GM19372 (cell line): ENCODE data around the gene ACVR1B.

Experiments used
- ATAC-seq: cut with Tn5 transposase; IDR thresholded peaks from one replicate; pipeline ENCODE4 v1.9.1; 2021; ENCODE audit warnings: mild to moderate bottlenecking, low read depth, moderate library complexity; ENCODE audit not compliant: unreplicated experiment

The ACVR1B gene

GRCh38 chr12:51942501-51943000 lies 8.9 kb upstream of the ACVR1B start:
- no peak for ATAC-seq

- ATAC-seq: no peak
Measured at GRCh38 chr12:51943346-51943745, 8.2 kb upstream of the ACVR1B start.

DNA sequence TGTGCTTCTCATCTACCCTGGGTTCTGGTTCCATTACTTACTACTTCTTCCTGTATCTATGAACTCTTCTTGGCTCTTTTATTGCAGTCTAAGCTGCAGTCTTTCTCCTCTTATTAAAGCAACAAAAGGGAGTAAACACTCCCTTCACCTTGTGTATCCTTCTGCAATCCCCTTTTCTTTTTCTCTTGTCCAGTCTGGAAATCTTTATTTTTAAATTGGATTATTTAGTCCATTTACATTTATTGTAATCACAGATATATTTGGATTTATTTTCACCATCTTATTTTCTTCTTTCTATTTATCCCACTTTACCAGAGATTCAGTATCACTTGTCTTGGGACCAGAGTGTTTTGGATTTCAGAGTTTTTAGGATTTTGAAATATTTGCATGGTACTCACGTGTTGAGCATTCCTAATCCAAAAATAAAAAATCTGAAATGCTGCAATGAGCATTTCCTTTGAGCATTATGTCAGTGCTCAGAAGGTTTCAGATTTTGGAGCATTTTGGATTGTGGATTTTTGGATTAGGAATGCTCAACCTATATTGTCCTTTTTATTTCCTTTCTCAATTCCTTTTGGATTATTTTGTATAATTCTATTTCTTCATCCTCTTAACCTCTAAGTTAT lies 6.8 kb upstream of the ACVR1B start:
- no peak for ATAC-seq

DNA sequence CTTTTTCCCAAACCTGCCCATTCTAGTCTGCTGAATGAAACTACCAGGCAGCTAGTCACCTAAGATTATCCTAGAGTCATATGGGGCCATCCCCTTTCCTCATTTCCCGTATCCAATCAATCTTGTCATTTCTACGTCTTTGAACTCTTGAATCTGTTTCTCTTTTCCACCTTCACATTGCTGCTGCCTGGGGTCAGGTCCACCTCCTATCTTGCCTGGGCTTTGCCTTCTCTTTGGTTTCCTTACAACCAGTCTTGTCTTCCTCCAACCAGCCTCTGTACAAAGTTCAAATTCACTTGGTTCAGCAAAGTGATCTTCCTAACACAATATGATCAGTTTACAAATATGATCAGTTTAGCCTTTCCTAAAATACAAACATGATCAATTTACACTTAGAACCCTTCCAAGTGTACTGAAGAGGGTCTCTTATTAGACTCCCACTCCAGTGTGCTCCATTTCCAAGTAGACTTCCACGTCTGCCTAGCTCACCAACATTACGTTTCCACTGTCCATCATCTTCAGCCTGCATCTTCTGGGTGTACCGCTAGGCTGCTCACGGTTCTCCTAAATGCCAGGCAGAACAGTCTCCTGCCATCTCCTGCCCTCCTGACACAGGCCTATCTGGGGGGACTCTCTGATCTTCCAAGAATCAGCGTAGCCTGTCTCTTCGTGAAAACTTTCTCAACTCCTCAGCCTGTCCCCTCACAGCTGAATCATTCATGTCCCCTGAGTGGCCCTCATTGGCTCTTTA lies 4.1 kb upstream of the ACVR1B start:
- no peak for ATAC-seq

DNA sequence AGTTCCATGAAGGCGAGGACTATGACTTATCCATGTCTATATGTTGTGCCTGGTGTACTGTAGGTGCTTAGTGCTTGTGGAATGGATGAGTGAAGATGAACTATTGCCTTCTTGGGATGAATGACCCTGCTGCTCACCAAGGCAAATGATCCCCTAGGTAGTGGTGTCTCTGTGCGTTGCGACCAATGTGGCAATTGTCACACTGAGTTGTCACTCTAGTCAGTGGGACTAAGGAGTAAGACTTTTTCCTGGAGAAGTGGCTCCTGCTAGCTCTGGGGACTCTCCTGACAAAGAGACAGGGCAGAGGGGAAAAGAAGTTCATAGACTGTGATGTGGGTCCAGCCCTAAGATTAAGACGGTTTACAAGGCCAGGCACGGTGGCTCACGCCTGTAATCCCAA lies 3.4 kb upstream of the ACVR1B start:
- ATAC-seq: no peak

GRCh38 chr12:51949342-51950030 lies 2.0 kb upstream of the ACVR1B start:
- no peak for ATAC-seq

DNA sequence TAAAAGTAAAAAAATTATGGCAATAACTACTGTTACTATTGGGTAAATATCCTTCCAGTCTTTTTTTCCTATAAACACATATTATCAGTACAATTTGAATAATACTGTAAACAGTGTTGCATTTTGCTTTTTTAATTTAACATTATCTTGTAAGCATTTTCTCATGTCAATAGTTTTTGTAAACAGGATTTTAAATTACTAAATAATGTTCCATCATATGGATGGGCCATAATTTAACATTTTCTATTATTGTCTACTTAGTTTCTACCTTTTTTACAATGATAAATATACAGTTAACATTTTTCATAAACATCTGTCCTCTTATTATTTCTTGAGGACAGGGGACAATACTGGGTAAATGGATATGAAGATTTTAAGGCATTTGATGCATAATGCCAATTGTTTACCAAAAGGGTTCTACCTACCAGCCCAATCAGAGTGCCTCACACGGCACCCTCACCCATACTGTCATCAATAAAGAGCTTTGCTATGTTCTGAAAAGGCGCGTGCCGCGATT lies 759 bp upstream of the ACVR1B start:
- no peak for ATAC-seq

DNA sequence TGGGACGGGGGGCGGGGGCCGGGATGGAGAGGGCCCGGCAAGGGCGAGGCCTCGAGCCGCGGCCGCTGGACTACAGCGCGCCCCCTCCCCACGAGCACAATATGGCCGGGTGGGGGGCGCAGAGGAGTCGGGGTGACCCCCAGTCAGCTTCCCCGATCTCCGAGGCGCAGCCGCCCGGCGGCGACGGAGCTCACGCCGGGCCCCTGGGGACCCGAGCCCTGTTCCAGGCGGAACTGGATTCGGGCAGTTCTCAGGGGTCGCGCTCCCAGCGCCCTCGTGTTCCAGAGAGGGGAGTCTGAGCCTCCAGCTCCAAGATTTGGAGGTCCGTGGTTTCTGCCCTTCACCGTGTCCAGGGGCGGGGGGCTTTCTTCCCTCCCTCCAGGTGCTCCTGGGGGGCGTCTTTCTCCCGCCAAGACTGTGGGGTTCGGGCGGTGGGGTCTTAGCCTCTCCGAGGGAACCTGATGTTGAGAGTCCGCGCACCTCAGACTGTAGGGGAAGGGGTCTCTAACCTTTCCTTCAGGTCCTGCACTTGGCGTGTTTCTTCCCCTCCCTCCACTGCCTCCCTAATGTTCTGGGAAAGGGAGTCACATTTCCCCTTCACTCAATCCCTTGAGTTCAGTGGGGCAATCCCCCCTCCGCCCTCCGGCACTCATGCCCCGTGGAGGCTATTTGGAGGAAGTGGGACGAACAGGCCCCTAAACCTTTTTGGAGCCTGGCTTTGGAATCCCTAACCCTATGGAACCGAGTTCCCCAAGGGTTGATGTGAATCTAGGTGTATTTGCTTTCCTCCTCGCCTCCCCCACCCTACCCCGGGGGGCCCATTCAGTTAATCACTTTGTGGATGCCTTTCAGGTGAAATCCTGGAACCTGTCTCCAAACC lies 584 bp downstream of the ACVR1B start:
- no peak for ATAC-seq

GRCh38 chr12:51953089-51953488 lies 1.6 kb downstream of the ACVR1B start:
- no peak for ATAC-seq

- ATAC-seq: no peak
Measured at GRCh38 chr12:51953864-51954263, 2.4 kb downstream of the ACVR1B start.

- ATAC-seq: no peak
Measured at GRCh38 chr12:51954561-51955361, 3.3 kb downstream of the ACVR1B start.

DNA sequence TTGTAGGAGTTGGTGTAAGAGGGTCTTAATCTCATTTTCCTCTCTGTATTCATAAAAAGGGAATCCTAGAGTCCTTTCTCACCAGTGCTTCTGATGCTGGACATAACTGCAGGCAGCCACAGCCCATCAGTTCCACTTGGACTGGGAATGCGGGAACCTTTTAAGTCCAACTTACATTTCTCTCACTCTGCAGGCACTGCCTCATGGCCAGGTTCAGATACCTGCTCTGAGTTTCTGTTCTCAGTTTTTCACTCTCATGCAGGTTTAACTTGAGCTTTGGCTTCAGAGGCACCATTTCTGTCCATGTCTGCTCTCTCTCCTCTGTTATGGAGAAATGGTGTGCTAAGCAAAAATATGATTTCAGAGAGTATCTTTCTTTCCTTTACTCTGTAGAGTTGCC lies 4.2 kb downstream of the ACVR1B start:
- no peak for ATAC-seq

- ATAC-seq: no peak
Measured at GRCh38 chr12:51958542-51958941, 7.0 kb downstream of the ACVR1B start.

DNA sequence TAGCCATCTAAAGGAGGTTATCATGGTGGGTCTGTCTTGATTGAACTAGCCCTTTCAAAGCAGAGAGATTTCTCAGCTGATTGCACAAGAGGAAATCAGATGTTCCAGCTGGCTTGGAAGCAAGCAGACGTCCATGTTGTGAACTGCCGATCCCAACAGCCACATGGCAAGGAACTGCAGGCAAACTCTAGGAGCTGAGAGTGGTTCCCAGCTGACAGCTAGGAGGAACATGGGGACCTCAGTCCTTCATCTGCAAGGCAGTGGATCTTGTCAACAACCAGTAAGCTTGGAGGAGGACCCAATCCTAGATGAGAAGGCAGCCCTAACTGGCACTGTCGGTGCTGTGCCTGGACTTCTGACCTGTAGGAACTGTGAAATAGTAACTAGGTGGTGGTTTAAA lies 7.7 kb downstream of the ACVR1B start:
- ATAC-seq: no peak

DNA sequence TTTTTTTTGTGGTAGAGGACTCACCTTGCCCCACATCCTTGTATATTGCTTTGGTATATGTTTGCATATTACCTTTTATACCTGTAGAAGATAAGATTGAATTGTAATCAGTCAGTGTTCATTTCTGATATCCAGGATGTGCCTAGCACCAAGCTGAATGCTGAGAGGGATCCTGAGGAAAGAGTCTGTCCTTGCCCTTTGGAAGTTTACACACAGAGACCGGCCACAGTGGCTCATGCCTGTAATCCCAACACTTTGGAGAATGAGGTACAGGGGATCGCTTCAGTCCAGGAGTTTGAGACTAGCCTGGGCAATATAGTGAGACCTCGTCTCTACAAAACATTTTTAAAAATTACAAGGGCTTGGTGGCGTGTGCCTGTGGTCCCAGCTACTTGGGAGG lies 8.4 kb downstream of the ACVR1B start:
- no peak for ATAC-seq

DNA sequence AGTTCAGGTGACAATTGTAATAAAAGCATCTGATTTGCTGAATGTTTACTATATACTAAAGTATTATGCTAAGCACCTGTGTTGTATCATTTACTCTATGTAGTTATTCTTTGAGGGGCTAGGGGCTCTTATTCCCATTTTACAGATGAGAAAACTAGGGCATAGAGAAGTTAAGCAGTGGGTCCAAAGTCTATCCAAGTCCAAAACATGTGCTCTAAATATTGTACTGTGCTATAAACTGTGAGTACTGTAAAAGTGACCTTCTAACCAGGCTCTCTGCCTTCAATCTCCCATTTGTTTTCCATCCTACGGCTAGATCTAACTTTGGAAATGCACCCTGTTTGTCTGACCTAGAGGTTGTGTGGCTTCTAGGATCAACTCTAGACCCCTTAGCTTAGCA lies 9.0 kb downstream of the ACVR1B start:
- no peak for ATAC-seq

- no peak for ATAC-seq
Measured at GRCh38 chr12:51960890-51961289, 9.4 kb downstream of the ACVR1B start.

DNA sequence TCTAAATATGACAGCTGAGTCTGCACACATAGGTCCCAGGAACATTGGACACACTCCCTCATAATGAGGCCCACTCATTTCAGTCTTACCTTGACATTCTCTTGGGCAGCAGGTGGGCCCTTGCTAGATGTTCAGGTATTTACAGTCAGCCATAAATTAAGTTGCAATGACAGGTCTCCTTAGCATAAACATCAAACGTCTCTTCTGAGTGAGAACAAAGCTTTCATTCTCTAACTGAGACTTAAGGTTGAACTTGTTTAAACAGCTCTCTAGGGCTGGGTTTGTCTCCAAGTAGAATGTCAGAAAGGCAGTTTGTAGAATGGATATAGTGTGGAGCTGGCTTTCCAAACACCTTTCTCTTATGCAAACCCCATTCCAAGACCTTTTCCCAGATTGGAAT lies 10.3 kb downstream of the ACVR1B start:
- no peak for ATAC-seq

DNA sequence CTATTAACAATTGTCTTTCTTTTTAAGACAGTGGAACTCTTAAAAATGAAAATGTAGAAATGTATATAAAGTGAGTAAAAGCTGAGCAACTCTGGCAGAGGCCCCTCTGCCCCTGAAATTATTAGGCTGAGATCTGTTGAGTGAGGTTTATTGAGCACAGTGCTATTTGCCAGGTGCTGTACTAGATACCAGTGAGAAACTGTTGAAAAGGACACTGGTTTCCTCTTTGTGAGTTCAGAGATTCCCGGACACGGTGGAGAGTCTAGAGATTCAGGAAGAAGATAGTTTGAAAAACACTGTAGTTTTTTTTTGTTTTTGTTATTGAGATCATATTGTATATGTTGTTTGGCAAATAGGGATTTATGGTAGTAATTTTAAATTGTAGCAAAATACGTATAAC lies 11.2 kb downstream of the ACVR1B start:
- no peak for ATAC-seq

DNA sequence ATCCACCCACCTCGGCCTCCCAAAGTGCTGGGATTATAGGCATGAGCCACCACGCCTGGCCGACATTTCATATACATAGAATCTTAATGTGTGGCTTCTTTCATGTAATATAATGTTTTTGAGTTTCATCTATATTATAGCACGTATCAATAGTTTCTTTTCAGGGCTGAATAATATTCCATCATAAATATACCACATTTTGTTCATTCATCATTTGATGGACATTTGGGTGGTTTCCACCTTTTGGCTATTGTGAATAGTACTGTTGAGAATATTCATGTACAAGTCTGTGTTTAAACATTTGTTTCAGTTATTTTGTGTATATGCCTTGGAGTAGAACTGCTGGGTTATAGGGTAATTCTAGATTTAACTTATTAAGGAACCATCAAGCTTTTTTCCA lies 12.0 kb downstream of the ACVR1B start:
- no peak for ATAC-seq
